RWPE1 (cell line): ENCODE data around the gene CEACAM1.
A peak's percentile ranks its signal among the peaks of the same experiment; 100 is the strongest.

Experiments
- CTCF ChIA-PET: fragments of 350-600 bp; sonication (Branson Sonifier 250); formaldehyde crosslinking; extraction: SDS; loops from one replicate; lab custom pipeline; 2021; lab: Yijun Ruan, JAX
- POLR2A ChIA-PET: fragments of 400-600 bp; formaldehyde crosslinking; extraction: SDS; loops from one replicate; lab custom pipeline; 2020; ENCODE audit warnings: antibody characterized with exemption; ENCODE audit not compliant: low non-redundant PET; lab: Yijun Ruan, JAX
- DNase-seq: peaks from one replicate; pipeline ENCODE4 v3.0.0; 2012; ENCODE audit warnings: low spot score
- H3K27ac ChIP-seq: fragments of 450-650 bp; 2 replicates; pipeline ENCODE4 v1.5.1; 2017
- CTCF ChIP-seq: fragments of 450-650 bp; conservative IDR thresholded peaks from 2 replicates; pipeline ENCODE4 v1.5.1; 2017; ENCODE audit warnings: low read depth, mild to moderate bottlenecking

Gene CEACAM1

DNA sequence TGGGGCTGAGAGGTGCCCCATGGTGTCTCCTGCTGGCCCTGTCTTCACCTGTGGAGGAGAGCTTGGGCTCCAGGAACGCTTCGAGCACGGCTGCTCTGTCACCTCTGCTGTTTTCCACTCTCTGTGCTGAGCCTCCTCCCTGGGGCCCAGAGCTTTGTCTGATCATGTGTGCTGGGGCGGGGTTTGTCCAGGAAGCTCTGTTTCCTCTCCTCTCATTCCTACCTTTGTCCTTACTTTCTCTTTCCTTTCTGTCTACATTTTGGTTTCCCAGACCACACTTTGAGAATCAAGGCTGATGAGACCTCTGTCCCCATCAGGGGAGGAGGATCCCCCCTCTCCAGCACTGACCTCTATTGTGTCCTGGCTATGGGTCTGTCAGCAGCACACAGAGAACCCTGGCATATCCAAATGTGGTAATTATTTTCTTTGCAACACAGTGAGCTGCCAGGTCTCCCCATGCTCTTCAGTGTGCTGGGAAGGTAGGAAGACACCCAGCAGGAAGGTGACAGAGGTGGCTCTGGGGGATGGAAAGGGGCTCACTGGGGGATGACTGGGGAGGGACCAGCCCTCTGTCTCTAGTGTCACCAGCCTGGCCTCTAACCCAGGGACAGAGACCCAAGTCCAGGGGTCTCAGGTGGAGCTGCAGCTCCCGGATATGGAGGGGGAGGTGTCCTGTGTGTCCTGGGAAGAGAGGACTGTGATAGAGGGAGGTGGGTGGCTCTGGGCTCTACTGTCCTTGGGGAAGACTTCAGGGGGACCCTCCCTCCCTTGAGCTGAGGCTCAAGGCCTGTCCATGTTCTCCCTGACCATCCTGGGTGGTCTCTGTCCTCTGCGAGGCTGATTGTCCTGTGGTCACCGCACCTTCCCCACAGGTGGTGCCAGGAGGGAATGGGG, at the start of gene CEACAM1:
CEACAM1 (minus strand) TSS at position 128 of the 894 bp plus-strand sequence; CDS start at position 21, 107 bp downstream.
- POLR2A ChIA-PET: no interaction called here
- TF ChIP-seq CTCF: no peak
- peak; percentile 70 for DNase-seq
- CTCF ChIA-PET: interaction anchor here (0.6 to 2.2 kb wide), 7 partner anchors 9 to 415 kb away, joined by 3 to 19 read pairs (median 6); no protein-coding TSS in a partner anchor
- H3K27ac ChIP-seq: peak within 1 kb of the TSS; percentile 37

DNA sequence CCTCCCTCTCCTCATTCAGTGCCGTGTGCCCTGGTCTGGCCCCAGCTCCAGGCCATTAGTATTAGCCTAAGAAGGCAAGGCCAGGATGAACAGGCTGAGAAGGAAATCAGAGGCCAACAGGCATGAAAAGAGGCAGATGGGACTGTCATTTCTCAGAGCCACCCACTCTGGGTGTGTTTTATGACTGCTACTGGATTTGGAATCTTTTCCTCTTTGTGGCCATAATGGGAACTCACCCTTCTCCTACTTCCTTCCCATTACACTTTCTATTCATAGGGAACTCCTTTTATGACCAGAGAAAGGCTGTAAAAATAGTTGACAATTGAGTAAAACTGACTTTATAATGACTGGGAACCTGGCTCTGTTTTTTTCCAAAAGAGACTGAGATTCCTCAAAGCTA, 48.7 kb upstream of the CEACAM1 start:
- POLR2A ChIA-PET: no interaction called here
- TF ChIP-seq CTCF: no peak
- no peak overlapping the region for H3K27ac ChIP-seq
- DNase-seq: no peak
- CTCF ChIA-PET: no interaction called here

DNA sequence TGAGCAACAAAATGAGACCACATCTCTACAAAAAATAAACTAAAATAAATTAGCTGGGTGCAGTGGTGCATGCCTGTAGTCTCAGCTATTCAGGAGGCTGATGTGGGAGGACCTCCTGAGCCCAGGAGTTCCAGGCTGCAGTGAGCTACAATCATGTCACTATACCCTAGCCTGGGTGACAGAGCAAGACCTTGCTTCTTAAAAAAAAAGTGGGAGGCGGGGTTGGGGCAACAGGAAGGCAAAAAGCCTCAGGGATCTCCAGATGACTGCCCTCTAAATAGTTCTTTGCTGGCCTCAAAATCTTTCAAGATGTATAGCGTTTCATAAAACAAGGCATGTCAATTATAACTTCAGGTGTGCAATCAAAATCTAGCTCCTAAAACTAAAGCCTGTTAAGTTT, 48.0 kb upstream of the CEACAM1 start:
- no peak for DNase-seq
- ChIA-PET CTCF (no interaction called here), POLR2A (no interaction called here)
- TF ChIP-seq CTCF: no peak
- no peak overlapping the region for H3K27ac ChIP-seq

DNA sequence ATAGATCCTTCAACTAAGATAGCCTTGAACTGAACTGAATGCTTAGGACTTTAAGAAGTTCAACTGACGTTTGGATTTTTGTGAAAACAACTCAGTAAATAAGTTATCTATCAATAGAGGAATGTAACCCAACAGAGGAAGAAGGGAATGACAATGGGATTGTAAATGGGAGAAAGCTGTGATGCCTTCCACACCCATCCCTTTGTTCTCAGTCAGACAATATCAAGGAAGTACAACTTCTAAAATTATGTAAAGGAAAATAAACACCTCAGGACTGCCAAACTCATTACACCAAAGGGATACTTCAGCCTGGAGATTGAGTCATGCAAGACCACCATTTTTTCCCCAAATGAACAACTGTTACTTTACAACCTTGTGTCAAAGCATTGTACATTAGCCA, 45.4 kb upstream of the CEACAM1 start:
- TF ChIP-seq CTCF: no peak
- ChIA-PET POLR2A (no interaction called here), CTCF (no interaction called here)

DNA sequence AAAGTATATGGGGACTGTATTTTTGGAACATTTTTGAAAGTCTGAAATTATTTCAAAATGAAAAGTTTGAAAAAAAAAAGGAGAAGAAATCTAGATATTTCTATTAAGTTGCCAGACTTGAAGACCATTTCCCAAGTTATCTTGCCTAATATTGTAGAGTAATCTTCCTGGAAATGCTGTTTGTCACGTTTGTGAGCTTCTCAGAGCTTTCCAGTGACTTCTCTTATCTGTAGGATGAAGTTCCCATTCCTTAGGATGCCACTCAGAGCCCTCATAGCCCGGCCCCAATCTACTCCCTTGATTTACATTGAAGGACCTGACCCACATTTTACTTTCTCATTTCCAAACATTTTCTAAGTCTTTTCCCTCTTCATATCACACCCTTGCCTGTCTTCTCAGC, 42.8 kb upstream of the CEACAM1 start:
- DNase-seq: no peak
- no peak for TF ChIP-seq CTCF
- no peak overlapping the region for H3K27ac ChIP-seq
- POLR2A ChIA-PET: no interaction called here
- CTCF ChIA-PET: interaction anchor here (0.6 kb wide), 1 partner anchor 100 kb away, joined by 3 read pairs; no protein-coding TSS in a partner anchor

More for the DNA sequence above, 45.4 kb upstream of the CEACAM1 start:
- H3K27ac ChIP-seq: no peak overlapping the region
- DNase-seq: no peak

DNA sequence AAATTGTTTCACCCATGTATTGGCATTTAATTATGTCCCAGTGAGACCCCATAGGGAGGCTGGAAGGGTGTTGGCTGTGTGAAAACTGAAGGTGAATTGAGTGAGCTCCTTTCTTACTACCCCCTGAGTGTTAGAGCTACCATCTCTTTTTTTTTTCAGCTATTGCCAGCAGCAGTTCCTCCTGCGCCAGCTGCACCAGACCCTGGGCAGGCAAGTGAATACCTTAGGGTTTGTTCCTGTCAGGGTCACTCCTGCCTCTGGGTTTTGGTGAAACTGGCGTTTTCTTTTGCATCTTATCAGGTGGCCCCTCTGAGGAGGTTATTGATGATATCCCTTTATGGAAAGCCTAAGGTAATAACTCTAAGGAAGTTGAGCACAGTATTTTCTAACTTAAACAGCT, 40.9 kb upstream of the CEACAM1 start:
- CTCF ChIA-PET: no interaction called here
- no peak overlapping the region for H3K27ac ChIP-seq

More for the DNA sequence above, 40.9 kb upstream of the CEACAM1 start:
- POLR2A ChIA-PET: no interaction called here
- no peak for TF ChIP-seq CTCF
- DNase-seq: no peak
